Measurements from ENCODE around the gene SSH2.
"Not testable (repeated sequence)": the region's sequence is repeated elsewhere in the genome, so short reads cannot be mapped to it uniquely, and the experiment has no call there.

The SSH2 gene

GRCh38 chr17:29698837-29699236 is 231.2 kb downstream of the SSH2 start:
- DNase-seq = no peak

GRCh38 chr17:29698019-29698777 is 231.8 kb downstream of the SSH2 start:
- DNase-seq = no peak

GRCh38 chr17:29697371-29697770 is 232.7 kb downstream of the SSH2 start:
- DNase-seq = no peak

- DNase-seq = no peak
Measured at GRCh38 chr17:29694918-29695563, 235.0 kb downstream of the SSH2 start.

- no peak for DNase-seq
Measured at GRCh38 chr17:29693751-29694150, 236.3 kb downstream of the SSH2 start.

GRCh38 chr17:29687596-29687995 is 242.4 kb downstream of the SSH2 start:
- DNase-seq = no peak

GRCh38 chr17:29686993-29687590 is 242.9 kb downstream of the SSH2 start:
- DNase-seq = no peak

- no peak for DNase-seq
Measured at GRCh38 chr17:29683481-29683880, 246.5 kb downstream of the SSH2 start.

- no peak for DNase-seq
Measured at GRCh38 chr17:29682987-29683386, 247.0 kb downstream of the SSH2 start.

- no peak for DNase-seq
Measured at GRCh38 chr17:29682054-29682453, 248.0 kb downstream of the SSH2 start.

GRCh38 chr17:29677824-29678223 is 252.2 kb downstream of the SSH2 start:
- DNase-seq = no peak

GRCh38 chr17:29677221-29677791 is 252.7 kb downstream of the SSH2 start:
- DNase-seq = peak; percentile 35

- not testable (repeated sequence) for DNase-seq
Measured at GRCh38 chr17:29675961-29676360, 254.1 kb downstream of the SSH2 start.

GRCh38 chr17:29674281-29674680 is 255.7 kb downstream of the SSH2 start:
- DNase-seq = peak; percentile 9

GRCh38 chr17:29671661-29672060 is 258.4 kb downstream of the SSH2 start:
- DNase-seq = no peak

- no peak for DNase-seq
Measured at GRCh38 chr17:29669266-29669665, 260.8 kb downstream of the SSH2 start.

GRCh38 chr17:29667969-29668368 is 262.1 kb downstream of the SSH2 start:
- no peak for DNase-seq

- no peak for DNase-seq
Measured at GRCh38 chr17:29665481-29665810, 264.6 kb downstream of the SSH2 start.

GRCh38 chr17:29664743-29665480 is 265.1 kb downstream of the SSH2 start:
- DNase-seq = no peak

GRCh38 chr17:29663155-29663554 is 266.9 kb downstream of the SSH2 start:
- no peak for DNase-seq

GRCh38 chr17:29661213-29661612 is 268.8 kb downstream of the SSH2 start:
- no peak for DNase-seq

- no peak for DNase-seq
Measured at GRCh38 chr17:29659155-29659554, 270.9 kb downstream of the SSH2 start.

- DNase-seq = no peak
Measured at GRCh38 chr17:29655323-29655722, 274.7 kb downstream of the SSH2 start.

Measured in NCI-H2171 (cell line).